DOHH2 (cell line): ENCODE data around the gene TAS2R7.

Experiments used
- CTCF ChIP-seq: fragments of 200-600 bp; sonication (generic); IDR thresholded peaks from one replicate; pipeline ENCODE4 v1.5.1; 2014; ENCODE audit warnings: antibody characterized with exemption, mild to moderate bottlenecking, low read depth, low read length; ENCODE audit not compliant: poor library complexity, severe bottlenecking
- EZH2phosphoT487 ChIP-seq: fragments of 200-600 bp; sonication (generic); IDR thresholded peaks from 2 replicates; pipeline ENCODE4 v1.6.1; 2017; ENCODE audit warnings: borderline replicate concordance, mild to moderate bottlenecking, antibody characterized with exemption, low read length, moderate library complexity, mixed read lengths

- TF ChIP-seq CTCF, result no peak
- TF ChIP-seq EZH2phosphoT487, result no peak
Measured at GRCh38 chr12:10794222-10794621, 8.2 kb downstream of the TAS2R7 start.
